NCI-H446 (cell line): ENCODE data around the gene NRG3.
"Not testable (repeated sequence)": the region's sequence is repeated elsewhere in the genome, so short reads cannot be mapped to it uniquely, and the experiment has no call there.

Source experiments
- DNase-seq, 2 experiments: peaks; one replicate each; lab custom pipeline; 2025; lab: John Stamatoyannopoulos, UW

Gene NRG3

DNA sequence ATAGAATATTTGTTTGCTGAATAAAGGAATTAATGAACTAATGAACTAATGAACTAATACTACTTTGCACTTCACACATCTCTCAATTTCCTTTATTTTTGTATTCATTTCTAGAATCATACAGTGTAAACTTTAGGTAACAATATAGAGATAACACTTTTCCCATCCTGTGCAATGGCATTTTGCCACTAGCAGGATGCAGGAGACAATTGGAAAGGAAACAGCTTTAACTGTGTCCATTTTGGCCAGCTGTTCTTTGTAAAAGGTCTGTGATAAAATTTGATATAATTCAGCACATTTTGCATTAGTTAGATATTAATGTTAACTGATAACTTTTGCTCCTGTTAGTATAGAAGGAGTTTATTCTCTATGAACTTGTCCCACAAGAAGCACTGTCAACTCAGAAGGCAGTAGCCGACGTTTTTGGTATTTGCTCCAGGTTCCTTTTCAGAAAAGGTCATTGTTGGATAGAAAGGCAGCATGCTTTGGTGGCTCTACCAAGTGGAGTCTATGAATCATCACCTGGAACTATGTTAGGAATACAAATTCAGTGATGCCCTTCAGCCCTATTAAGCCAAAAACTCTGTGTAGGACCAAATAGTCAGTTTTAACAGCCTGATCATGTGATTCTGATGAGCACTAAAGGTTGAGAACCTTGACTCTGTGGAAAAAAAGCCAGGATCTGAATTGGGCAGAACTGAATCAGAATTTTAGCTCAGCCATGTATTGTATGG, 86.6 kb downstream of the NRG3 start:
- no peak for DNase-seq

DNA sequence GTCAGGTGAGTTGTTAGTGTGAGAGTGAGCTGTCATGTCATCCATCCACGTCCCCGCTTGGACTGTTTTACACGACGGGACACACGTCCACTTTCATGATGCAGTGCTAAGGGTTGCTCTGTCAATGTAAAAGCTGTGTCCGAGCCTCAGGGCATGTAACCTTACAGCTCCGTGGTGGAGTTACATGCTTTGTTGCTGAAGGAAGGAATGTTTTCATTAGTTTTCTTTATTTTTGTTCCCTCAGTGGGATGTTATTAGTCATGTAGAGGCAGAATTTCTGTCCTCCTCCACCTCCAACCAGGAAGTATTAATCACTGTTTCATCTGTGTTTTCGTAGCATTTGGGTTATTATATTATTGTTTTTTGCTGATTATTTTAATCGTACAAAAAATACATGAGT, 88.6 kb downstream of the NRG3 start:
- DNase-seq, result no peak

DNA sequence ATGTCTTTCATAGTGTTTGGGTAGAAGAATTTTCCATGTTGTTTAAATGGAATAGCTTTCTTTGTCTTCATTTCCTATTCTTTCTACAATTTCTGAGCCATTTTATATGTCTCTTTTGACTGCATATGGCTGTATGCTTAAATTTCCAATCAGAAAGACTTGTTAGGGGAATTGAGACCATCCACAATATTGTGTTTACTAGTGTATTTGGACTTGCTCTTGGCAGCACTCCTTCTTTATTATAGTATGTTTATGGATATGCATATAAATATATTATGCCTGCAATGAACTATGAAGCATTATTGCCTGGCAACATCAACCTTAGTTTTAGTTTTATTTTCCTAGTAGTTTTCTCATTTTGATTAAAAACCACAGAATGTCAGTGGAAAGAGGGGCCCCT, 92.7 kb downstream of the NRG3 start:
- no peak for DNase-seq

DNA sequence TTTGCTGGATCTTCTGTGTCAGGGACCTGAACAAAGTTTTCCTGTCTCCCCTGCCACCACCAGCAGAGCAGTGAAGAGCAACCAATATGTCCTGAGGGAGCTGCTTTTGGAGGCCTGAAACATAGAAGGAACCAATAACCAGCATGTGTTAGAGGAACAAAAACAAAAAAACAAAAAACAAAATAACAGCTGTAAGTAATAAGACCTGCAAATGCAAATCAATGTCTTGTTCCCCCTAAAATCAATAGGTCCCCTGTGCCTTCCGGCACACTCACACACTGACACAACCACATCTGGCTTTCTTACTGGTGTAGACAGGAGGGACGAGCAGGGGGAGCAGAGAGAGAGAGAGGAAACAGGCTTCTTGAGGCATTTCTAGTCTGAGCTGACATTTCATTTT, 94.1 kb downstream of the NRG3 start:
- DNase-seq, result no peak

DNA sequence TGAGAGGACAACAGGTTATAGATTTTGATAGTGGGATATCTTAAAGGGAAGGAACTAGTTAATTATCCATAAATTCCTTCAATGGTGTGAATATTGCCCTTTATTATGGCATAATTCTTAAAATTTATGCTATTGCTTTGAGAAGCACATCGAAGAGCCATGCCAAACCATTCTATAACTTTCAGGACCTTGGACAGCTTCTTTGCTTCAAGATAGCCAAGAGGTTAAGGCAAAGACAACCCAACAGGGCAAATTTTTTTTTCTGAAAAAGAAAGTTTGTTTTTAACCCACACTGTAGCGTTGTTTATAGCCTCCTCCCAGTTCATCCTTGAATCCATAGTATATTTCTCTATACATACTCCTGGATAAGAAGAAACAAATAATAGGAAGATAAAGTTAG, 103.2 kb downstream of the NRG3 start:
- no peak for DNase-seq

DNA sequence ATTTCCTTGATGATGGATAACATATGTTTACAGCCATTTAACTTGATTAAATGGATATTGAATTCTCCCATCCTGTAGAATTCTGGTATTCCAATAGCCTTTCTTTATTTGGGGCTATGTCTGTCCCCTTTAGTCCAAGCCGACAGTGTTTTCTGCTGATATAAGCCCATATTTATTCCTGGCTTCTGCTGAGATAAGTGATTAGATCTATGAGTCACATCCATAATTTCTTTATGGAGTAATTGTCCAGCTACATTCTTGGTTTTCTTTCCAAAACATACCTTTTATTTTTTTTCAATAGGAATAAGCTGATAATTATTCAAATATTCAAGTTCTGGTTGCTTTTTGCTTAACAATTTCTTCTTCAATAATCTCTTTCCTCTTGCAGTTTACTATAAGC, 106.7 kb downstream of the NRG3 start:
- DNase-seq, result no peak

DNA sequence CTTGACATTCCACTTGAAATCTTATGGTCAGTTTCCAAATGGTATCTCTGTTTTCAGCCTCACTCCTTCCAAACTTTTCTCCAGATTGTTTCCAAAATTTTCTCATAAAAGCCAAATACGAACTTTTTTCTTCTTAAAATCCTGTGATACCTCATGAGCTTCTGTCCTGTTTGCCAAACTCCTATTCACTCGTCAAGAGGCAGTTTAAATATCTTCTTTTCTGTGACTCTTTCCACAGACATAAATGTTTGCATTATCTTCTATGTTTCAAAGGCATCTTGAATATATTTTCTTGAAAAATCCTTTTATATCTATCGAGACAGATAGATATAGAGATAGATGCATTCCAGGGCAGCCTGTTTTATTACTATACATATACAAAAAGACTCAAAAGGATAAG, 109.4 kb downstream of the NRG3 start:
- no peak for DNase-seq

DNA sequence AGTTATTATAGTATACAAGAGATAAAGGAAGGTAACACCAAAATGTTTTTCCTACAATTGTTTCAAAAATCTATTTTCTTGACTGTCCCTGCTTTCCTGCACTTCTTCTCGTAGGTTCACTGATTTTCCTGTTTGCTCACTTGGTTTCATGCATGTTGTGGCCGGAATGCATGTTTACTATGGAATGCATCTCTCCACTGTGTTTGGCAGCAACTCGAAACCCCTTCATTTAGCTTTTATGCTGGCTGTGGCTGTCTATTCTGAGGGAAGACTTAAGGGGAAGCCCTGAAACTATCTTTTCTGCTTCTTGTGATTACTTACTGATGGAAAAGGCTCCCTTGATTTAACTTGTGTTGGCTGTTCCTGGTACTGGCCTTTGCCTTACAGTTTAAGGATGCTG, 120.3 kb downstream of the NRG3 start:
- DNase-seq, result no peak

DNA sequence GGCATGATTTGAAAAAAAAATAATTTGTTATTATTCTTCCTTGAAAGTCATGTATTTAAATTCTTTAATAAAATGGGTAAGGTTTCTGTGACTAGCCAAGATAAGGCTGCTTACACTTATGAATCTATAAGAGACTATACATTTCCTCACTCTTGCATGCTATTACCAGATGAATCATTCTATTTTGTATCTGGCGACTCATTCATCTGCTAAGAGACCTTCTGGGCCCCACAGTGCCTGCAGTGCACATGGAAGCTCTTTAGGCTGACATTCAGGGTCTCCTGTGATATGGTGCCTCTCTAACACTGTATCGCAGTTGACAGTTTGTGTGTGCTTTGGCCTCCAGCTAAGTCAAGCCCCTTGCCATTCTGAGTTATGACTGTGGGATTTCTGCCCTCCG, 121.9 kb downstream of the NRG3 start:
- DNase-seq, result peak in 1 of 2 experiments; percentile 2

DNA sequence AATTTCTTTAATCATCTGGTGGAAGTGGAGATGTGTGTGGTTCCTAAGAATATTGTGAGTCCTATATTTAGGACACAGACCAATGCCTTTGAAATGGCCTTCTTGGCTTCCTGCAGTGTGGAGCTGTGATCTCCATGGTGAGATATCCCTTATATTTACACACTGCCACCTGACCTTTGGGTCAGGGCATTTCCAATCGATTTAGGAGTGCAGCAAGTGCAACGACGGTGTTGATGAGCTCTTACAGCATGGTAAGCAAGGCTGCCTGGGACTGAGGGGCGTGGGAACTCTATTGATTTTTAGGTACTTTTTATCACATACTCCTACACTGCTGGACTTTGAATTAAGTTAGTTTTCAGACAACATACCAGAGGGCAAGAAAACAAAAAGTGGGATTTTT, 146.0 kb downstream of the NRG3 start:
- no peak for DNase-seq

DNA sequence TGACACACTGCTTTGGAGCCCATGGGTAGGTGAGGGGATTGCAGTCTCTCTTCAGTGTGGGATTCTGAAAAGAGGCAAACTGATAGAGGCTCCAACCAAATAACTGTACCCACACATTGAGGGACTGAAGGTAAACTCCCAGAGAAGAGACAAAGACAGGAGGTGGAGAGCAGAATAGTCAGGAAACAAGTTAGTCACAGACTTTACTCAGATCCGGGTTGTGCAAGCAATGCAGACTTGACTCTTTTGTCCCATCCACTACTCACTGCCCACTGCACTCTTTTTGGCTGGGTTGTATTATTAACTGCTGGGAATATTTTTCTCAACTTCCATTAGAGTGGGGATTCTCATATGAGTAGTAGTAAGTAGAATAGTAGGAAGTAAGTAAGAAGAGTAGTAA, 152.7 kb downstream of the NRG3 start:
- DNase-seq, result no peak

DNA sequence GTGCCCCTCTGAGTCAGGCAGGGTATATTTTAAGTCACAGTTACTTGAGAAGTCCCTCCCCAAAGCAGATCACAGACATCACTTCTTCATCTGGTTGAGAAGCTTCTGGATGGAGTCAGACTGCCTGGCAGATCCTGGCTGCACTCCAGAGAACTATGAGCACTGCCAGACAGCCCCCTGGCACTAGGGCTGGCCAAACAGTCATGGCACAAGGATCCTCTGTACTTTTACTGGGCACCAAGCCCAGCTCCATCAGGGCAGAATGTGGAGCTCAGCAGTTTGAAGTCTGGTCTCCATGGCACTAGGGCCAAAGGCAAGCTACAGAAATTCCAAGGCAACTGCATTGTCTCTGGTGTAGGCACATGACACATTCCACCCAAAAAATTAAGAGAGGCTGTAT, 162.1 kb downstream of the NRG3 start:
- DNase-seq, result peak; percentile 87 to 95

DNA sequence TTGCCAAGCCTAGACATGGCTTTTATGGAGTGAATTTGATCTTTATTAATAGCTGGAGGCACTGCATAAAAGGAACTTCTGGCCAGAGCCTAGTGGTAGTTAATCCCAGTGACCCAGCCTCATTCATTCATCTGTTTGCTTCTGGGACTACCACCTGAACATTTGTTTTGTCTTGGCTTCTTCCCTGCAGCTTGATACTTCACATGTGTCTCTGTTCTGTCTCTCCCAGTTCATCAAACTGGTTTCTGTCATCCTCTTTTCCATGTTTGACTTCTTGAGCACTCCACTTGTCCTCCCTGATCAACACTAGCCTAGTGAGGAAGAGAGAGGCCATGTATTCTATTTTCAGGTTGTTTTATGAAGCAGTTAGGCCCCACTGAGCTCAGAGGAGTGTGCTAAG, 163.6 kb downstream of the NRG3 start:
- DNase-seq, result peak in 1 of 2 experiments; percentile 24

DNA sequence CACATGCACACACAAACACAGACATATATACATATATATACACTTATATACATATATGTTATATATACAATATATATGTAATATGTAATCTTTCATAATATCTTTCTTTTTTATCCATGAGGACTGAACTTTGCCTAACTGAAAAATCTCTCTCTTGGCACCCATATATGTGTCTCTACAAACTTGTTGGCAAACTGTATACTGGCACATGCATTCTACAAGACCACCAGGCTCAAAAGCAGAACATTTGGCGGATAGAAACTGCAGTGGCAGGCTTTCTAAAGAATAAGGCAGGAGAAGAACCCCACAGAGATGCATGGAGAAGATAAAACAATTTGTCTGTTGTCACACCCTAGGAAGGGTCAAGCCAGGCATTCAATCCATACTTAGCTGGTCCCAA, 165.3 kb downstream of the NRG3 start:
- no peak for DNase-seq

DNA sequence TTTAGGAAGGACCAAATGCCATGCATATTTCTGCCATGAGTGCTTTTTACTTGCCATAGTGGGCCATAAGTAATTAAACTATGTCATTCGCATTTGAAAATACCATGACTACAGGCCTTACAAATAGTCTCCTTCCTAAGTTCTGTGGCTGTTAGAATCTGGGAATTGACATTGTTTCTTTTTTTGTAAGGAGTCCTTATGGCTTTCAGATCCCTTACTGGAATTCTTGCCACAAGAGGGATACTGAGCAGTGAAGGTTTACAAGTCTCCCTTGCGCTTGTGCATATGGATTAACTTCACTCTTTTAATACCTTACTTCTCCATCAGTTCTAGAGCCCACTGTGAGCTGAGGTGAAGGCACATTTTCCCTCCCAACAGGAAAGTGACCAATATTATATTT, 166.0 kb downstream of the NRG3 start:
- DNase-seq, result no peak

DNA sequence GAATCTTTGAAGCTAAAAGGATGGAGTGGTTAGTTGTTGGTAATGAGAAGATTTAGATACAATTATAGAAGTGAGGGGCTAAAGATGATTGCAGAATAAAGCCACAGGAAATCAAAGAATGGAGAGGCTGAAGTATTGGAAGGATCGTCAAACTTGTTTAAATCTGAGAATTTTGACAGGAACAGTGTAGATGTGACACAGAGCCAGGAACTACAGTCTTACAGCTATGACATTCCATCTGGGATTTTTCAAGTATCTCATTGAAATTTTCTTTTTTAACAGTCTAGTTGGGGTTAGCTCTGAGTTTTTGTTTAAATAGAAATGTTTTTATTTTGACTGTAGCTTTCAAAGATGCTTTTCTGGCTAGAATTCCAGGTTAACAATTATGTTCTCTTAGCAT, 181.4 kb downstream of the NRG3 start:
- no peak for DNase-seq

DNA sequence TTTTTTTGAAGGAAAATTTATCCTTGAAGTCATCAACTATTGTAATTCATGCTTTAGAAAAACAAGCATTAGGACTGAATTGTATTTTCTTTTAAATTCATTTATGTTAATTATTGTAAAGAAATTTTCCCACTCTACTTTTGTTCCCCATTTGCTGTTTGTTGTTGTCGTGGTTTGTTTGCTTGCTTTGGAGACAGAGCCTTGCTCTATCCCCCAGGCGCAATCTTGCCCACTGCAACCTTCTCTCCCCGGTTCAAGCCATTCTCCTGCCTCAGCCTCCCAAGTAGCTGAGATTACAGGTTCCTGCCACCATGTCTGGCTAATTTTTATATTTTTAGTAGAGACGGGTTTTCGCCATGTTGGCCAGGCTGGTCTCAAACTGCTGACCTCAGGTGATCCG, 192.2 kb downstream of the NRG3 start:
- not testable (repeated sequence) for DNase-seq

DNA sequence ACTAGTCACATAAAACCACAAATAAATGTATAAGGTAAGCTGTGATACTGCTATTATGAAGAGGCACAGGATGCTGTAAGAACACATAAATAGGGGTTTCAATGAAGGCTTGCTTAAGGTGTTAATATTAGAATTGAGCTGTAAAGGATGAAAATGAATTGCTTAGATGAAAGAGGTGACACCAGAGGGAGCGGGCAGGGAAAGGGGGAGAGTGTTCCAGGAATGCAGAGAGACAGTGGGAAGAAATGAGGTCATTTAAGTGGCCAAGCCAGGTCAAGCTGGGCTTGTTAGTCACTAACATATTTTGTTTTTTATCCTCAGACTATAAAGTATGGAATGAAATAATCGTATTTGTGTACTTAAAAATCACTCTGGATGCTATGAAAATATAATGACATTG, 193.5 kb downstream of the NRG3 start:
- no peak for DNase-seq

DNA sequence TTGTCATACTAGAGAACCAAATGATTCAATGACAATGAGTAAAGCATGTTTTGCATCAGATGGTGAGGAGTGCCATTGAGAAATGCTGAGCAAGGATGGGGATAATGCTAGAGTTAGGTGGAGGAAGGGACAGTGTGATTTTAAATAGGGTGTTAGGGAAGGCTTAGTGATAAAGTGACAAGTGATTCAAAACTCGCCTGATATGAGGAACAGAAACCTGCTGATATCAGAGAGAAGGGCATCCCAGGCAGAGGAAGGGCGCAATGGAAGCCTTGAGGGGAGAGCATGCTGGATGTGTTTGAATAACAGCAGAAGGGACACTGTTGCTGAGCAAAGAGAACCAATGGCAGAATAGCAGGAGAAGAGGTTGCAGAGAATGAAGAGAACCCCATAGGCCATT, 196.2 kb downstream of the NRG3 start:
- no peak for DNase-seq

DNA sequence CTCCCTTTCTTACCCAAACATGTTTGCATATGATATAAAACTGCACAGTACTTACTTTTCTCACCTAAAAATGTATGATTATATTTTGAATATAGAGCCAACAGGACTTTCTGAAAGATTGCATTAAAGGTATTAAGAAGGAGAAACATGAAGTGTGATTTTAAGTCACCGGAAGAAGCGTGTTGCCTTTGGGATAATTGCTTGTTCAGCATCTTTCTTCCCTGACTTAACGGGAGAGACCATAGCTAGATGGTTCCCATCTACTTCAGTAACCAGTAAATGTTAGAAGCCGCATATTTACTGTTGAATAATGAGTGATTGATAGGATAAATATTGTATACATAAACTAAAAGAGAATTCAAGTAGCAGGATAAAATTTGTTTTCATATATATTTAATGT, 197.1 kb downstream of the NRG3 start:
- no peak for DNase-seq

DNA sequence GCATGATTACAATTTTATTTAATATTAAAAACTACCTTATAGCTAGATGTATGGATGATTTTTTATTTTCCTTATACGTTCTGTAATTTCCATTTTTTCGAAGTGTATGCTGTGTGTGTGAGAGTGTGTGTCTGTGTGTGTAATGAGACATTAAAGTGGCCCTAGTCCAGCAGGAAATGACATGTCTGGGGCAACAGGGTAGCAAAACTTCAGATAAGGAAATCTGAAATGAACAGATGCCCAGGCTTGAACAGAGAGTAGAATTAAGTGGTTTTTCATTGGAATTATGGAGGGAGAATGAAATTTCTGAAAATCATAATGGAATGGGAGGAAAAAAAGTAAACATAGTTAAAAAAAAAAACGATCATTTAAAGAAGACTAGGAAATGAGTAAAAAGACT, 200.6 kb downstream of the NRG3 start:
- DNase-seq, result no peak

DNA sequence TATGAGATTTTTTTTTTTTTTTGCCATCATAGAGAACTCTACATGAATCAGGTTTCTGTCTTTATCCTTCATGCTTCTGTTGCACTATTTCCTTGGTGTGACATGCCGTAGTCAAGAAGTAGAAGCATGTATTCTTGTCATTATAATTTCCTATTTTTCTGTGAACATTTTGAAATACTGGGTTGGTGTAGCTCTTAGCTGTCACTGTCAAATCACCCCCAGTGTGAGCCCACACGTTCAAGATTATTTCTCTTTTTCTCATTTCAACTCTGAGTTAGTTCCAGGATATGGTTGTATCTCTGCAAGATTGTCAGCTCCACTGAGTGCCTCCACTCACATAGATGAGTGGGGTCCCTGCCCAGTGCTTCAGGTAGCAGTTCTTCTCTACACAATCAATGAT, 209.5 kb downstream of the NRG3 start:
- DNase-seq, result no peak

DNA sequence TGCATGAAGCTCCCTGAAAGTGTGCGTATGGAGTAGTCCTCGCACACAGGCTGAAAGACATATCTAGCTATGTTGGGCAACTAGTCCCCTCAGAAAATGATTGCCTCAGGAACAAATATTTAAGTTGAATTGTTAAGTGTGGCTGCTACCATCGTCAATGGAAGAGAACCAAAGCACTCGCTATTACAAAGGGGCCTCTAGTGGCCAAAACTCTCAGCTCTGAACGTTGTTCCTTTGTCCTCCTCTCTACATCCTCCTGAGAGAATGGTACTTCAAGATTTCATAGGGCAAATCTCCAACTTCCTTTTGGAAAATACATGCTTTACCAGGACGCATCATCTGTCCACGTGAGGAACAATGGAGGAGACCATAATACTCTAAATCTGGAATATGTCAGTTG, 209.9 kb downstream of the NRG3 start:
- no peak for DNase-seq

DNA sequence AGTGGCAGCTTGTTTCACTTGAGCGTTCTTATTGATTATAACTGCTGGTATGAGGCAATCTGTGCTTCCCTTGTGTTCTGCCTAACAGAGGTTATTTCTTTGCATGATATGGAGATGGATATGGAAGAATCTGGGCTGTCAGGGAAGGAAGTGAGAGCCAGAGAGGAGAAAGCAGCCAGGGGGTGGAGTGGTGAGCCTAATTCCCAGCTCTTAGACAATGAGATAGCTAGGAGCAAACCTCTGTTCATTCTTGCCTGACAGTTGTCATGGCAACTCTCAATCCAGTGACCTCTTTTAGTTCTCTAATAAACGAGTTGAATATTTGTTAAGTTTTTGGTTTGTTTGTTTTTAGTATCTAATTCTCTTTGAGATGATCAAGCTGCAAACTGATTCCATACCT, 214.3 kb downstream of the NRG3 start:
- peak in 1 of 2 experiments; percentile 42 for DNase-seq

DNA sequence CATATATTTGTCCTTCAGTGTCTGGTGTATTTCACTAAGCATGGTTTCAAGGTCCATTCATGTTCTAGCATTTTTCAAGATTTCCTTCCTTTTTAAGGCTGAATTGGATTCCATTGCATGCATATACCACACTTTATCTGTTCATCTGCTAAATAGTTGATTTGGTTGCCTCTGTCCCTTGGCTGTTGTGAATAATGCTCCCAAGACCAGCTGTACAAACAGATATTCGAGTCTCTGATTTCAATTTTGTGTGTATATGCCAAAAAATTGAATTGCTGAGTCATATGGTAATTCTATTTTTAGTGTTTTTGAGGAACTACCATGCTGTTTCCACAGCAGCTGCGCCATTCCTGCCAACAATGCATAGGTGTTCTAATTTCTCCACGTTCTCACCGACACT, 216.4 kb downstream of the NRG3 start:
- peak; percentile 43 to 63 for DNase-seq
